ENCODE data around the gene TMEM181. TPM values are rescaled to one million over a fixed set of nuclear protein-coding genes. Genes with fewer than 3 reads are reported as not detected.
"Not testable (repeated sequence)": the region's sequence is repeated elsewhere in the genome, so short reads cannot be mapped to it uniquely, and the experiment has no call there.

The TMEM181 gene
- total and polyA plus RNA-seq, 2 donors (not counting 1 experiment from before 2014, with no cell fraction given) = 35.6 to 36.0 TPM

DNA sequence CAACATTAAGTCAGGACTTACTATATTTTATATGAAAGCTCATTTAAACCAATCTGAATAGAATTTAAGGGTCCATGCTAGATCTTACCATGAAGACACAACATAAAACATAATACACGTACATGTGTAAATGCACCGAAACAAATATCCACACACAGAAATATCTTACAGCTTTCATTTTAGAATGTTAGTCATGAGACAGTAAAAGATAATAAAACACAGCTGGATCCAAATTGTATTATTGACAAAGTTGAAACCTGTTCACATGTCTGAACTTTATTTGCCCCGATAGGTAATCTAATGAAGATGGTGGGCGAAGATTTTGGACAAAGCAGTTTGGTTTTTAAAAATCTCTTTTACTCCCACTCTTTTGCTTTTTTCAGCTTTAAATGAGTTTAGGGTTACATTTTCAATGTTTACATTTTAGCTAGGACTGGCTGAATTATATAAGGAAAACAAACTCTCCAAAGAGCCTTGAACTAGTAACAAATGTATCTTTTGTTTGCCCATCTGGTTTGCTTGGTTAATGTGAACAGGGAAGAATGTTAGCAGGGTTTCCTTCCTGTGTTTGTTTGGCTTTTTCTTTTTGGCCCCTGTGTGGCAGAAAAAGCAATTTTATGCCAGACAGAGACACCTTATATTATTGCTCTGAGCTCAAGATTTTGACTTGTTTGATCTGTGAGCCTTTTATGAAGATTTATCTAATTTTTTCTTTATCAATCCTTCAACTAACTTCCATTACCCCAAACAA lies 5.1 kb upstream of the TMEM181 start:
- Histone ChIP-seq H2AFZ (ENCODE audit: low read length) (no peak overlapping the region), H3K27ac (ENCODE audit: insufficient read depth, low read length) (no peak overlapping the region), H3K9me3 (ENCODE audit: control insufficient read depth, insufficient read depth, low read depth, low read length) (no peaks in the 10 kb centered on the region), H3K36me3 (ENCODE audit: control insufficient read depth, insufficient read depth, low read length) (no peaks in the 10 kb centered on the region), H3K9ac (ENCODE audit: insufficient read depth, low read length) (no peak overlapping the region), H3K27me3 (ENCODE audit: control insufficient read depth, insufficient read depth, low read length) (no peaks in the 10 kb centered on the region), H4K20me1 (ENCODE audit: control insufficient read depth, extremely low read depth, insufficient read depth, low read length) (no peaks in the 10 kb centered on the region), H3K4me3 (replicated peaks in 1 of 4; ENCODE audit: control extremely low read depth in 1 of 4, insufficient read depth in 1 of 4, low read depth in 3 of 4, low read length in 4 of 4) (no peak overlapping the region), H3K4me2 (ENCODE audit: extremely low read depth, insufficient read depth, low read length) (no peak overlapping the region), H3K4me1 (ENCODE audit: control insufficient read depth, extremely low read depth, insufficient read depth, low read length) (no peaks in the 10 kb centered on the region), H3K79me2 (ENCODE audit: control insufficient read depth, insufficient read depth, low read length) (no peaks in the 10 kb centered on the region)
- DNase-seq (ENCODE audit: low read depth in 2 of 2) = peak in 1 of 2 donors; percentile 18
- TF ChIP-seq, protein P1, sequence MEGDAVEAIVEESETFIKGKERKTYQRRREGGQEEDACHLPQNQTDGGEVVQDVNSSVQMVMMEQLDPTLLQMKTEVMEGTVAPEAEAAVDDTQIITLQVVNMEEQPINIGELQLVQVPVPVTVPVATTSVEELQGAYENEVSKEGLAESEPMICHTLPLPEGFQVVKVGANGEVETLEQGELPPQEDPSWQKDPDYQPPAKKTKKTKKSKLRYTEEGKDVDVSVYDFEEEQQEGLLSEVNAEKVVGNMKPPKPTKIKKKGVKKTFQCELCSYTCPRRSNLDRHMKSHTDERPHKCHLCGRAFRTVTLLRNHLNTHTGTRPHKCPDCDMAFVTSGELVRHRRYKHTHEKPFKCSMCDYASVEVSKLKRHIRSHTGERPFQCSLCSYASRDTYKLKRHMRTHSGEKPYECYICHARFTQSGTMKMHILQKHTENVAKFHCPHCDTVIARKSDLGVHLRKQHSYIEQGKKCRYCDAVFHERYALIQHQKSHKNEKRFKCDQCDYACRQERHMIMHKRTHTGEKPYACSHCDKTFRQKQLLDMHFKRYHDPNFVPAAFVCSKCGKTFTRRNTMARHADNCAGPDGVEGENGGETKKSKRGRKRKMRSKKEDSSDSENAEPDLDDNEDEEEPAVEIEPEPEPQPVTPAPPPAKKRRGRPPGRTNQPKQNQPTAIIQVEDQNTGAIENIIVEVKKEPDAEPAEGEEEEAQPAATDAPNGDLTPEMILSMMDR (conservative IDR thresholded peaks at IDR 0.05 in 1 of 2, IDR thresholded peaks at IDR 0.05 in 1 of 2; ENCODE audit: low read depth in 1 of 2, low read length in 2 of 2) = no peak
- TF ChIP-seq EZH2 (IDR thresholded peaks at IDR 0.05; ENCODE audit: low read length, missing control alignments) = no peak

DNA sequence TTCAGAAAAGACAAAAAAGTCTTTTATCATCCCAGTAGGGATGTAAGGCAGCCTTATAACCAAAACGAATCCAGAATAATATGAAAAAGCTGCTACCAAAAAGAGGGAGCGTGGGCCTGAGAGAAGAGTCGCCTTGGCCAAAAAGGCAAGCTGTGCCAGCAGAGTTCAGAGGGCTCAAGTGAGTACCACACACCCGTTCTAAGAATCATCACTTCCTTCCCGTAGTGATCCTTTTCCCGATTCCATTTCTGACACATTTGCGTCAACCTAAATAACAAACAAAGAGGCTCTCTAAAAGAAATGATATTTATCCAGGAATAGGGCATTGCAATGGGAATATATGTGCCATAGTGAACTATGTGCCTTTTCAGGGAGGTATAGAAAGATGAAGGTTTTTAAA lies 3.8 kb upstream of the TMEM181 start:
- Histone ChIP-seq H3K36me3 (ENCODE audit: control insufficient read depth, insufficient read depth, low read length) (no peaks in the 10 kb centered on the region), H3K9me3 (ENCODE audit: control insufficient read depth, insufficient read depth, low read depth, low read length) (no peaks in the 10 kb centered on the region), H3K4me1 (ENCODE audit: control insufficient read depth, extremely low read depth, insufficient read depth, low read length) (no peaks in the 10 kb centered on the region), H2AFZ (ENCODE audit: low read length) (no peak overlapping the region), H3K4me2 (ENCODE audit: extremely low read depth, insufficient read depth, low read length) (no peak overlapping the region), H3K27ac (ENCODE audit: insufficient read depth, low read length) (no peak overlapping the region), H3K4me3 (replicated peaks in 1 of 4; ENCODE audit: control extremely low read depth in 1 of 4, insufficient read depth in 1 of 4, low read depth in 3 of 4, low read length in 4 of 4) (no peak overlapping the region), H4K20me1 (ENCODE audit: control insufficient read depth, extremely low read depth, insufficient read depth, low read length) (no peaks in the 10 kb centered on the region), H3K79me2 (ENCODE audit: control insufficient read depth, insufficient read depth, low read length) (peaks cover 4% of the 10 kb centered on the region), H3K9ac (ENCODE audit: insufficient read depth, low read length) (no peak overlapping the region), H3K27me3 (ENCODE audit: control insufficient read depth, insufficient read depth, low read length) (no peaks in the 10 kb centered on the region)
- TF ChIP-seq, protein P1 (conservative IDR thresholded peaks at IDR 0.05 in 1 of 2, IDR thresholded peaks at IDR 0.05 in 1 of 2; ENCODE audit: low read depth in 1 of 2, low read length in 2 of 2) = no peak
- no peak for TF ChIP-seq EZH2 (IDR thresholded peaks at IDR 0.05; ENCODE audit: low read length, missing control alignments)
- no peak for DNase-seq (ENCODE audit: low read depth in 2 of 2)

DNA sequence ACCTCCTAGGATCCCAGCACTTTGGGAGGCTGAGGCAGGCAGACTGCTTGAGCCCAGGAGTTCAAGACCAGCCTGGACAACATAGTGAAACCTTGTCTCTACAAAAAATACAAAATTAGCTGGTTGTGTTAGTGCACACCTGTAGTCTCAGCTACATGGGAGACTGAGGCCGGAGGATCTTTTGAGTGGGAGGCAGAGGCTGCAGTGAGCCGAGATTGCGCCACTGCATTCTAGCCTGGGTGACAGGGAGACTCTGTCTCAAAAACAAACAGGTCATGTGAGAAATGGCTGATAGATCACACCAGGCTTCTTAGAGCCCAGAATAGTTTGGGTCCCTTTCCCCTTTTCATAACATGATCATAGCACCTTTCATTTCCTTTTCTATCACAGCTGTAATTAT lies 2.8 kb upstream of the TMEM181 start:
- DNase-seq (ENCODE audit: low read depth in 2 of 2); H3K9ac ChIP-seq (ENCODE audit: insufficient read depth, low read length); H3K4me1 ChIP-seq (ENCODE audit: control insufficient read depth, extremely low read depth, insufficient read depth, low read length); H3K9me3 ChIP-seq (ENCODE audit: control insufficient read depth, insufficient read depth, low read depth, low read length); H3K27me3 ChIP-seq (ENCODE audit: control insufficient read depth, insufficient read depth, low read length); H2AFZ ChIP-seq (ENCODE audit: low read length); H3K36me3 ChIP-seq (ENCODE audit: control insufficient read depth, insufficient read depth, low read length); H3K4me3 ChIP-seq (replicated peaks in 1 of 4; ENCODE audit: control extremely low read depth in 1 of 4, insufficient read depth in 1 of 4, low read depth in 3 of 4, low read length in 4 of 4); H3K4me2 ChIP-seq (ENCODE audit: extremely low read depth, insufficient read depth, low read length); H4K20me1 ChIP-seq (ENCODE audit: control insufficient read depth, extremely low read depth, insufficient read depth, low read length); H3K27ac ChIP-seq (ENCODE audit: insufficient read depth, low read length): not testable (repeated sequence)
- peaks cover 14% of the 10 kb centered on the region for H3K79me2 ChIP-seq (ENCODE audit: control insufficient read depth, insufficient read depth, low read length)

Data from fibroblast of lung (primary cell).